Dermis blood vessel endothelial cell (primary cell): ENCODE data around the gene FAM83D. TPM values are rescaled to one million over a fixed set of nuclear protein-coding genes. Genes with fewer than 3 reads are reported as not detected.

Experiments used
- DNase-seq: peaks from one replicate; pipeline ENCODE4 v3.0.0; 2010
- total RNA-seq: library from RNA; depleted of rRNA; stranded (reverse); fragments of >200 nt; gene quantifications from 2 replicates; pipeline ENCODE4 v1.2.3, GENCODE V29; 2014

Gene FAM83D
- total RNA-seq, 1 donor from 2014 or later = 23.5 TPM

GRCh38 chr20:38895098-38895949 is 30.9 kb upstream of the FAM83D start:
- DNase-seq = no peak

DNA sequence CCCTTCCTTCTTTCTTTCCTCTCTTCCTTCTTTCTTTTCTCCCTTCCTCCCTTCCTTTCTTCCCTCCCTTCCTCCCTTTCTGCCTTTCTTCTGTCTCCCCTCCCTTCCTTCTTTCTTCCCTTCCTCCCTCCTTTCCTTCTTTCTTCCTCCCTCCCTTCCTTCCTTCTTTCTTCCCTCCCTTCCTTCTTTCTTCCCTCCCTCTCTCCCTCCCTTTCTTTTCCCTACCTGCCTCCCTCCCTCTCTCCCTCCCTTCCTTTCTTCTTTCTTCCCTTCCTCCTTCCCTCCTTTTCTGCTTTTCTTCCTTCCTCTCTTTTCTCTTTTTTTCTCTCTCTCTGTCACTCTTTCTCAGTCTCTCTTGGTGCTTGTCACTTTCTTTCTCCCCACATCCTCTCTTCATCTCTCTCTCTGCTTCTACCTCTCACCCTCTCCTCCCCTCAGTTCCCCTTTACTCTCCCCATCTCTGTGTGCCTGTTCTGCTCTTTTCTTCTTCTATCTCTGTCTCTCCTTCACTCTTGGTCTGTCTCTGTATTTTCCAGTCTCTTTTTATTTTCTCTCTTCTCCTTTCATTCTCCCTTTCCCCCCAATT is 30.1 kb upstream of the FAM83D start:
- DNase-seq = no peak

DNA sequence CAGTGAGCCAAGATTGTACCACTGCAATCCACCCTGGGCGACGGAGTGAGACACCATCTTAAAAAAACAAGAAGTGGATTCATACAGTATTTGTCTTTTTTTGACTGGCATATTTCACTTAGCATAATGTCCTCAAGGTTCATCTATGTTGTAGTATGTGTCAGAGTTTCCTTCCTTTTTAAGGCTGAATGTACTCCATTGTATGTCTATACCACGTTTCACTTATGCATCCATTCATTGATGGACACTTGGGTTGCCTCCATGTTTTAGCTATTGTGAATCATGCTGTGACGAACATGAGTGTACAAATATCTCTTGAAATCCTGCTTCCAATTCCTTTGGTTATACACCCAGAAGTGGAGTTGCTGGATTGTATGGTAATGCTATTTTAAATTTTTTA is 28.9 kb upstream of the FAM83D start:
- DNase-seq = peak; percentile 62

- DNase-seq = no peak
Observed at GRCh38 chr20:38900606-38901005, 25.6 kb upstream of the FAM83D start.

DNA sequence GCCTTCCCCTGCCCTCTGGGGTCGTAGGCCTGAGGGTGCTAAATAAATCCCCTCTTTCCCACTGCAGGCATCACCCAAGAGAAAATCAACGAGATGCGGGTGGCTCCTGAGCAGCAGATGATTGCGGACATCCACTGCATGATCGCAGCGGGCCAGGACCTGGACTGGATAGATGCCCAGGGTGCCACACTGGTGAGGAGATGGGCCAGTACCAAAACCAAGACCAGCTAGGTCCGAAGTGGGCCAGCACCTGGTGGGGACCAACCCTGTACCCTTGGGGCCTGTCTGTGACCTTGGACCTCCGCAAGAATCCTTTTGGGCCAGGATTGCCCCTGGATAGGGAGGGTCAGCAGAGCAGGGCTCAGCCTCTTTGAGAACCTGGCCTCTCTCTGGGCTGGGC is 23.6 kb upstream of the FAM83D start:
- no peak for DNase-seq

DNA sequence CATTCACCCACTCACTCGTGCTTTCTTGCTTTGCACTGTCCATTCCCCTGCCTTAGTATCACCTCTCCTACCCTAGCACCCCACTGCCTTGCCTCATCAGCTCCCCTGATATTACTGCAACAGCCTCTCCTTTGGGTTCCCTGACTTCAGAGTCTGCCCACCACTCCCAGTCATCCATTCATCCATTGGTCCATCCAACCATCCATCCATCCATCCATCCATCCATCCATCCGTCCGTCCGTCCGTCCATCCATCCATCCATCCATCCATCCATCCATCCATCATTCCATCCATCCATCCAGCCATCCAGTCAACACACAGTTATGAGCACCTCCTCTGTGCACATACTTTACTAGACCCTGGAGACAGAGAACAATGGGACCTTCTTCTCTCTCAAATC is 22.9 kb upstream of the FAM83D start:
- no peak for DNase-seq

- peak; percentile 59 for DNase-seq
Observed at GRCh38 chr20:38905375-38905774, 20.8 kb upstream of the FAM83D start.

GRCh38 chr20:38907918-38908677 is 18.1 kb upstream of the FAM83D start:
- DNase-seq = no peak

GRCh38 chr20:38915355-38915754 is 10.9 kb upstream of the FAM83D start:
- DNase-seq = no peak

- DNase-seq = no peak
Observed at GRCh38 chr20:38917657-38918056, 8.6 kb upstream of the FAM83D start.

DNA sequence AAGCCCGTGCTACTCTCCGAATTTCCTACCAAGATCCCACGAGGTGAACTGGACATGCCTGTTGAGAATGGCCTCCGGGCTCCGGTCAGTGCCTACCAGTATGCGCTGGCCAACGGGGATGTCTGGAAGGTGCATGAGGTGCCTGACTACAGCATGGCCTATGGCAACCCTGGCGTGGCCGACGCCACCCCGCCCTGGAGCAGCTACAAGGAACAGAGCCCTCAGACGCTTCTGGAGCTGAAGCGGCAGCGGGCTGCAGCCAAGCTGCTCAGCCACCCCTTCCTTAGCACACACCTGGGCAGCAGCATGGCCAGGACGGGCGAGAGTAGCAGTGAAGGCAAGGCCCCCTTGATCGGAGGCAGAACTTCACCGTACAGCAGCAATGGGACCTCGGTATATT is 8.0 kb upstream of the FAM83D start:
- no peak for DNase-seq

DNA sequence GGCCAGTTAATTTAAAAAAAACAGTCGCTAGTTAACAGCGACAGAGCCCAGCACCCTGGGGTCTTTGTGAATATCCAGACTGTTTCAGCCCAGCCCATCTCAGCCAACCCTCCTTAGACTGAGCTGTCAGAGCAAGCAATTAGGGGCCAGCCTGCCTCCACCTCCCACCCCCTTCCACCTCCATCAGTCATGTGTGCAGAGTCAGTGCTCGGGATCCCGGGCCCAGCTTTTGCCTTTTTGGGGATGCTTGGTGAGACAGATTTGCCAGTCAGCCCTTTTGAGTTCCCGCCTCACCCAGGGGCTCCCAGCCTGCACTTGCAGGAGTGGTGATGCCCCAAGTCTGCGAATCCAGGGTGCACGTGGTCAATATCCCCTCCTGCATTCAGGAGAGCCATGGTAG is 6.5 kb upstream of the FAM83D start:
- DNase-seq = no peak

- no peak for DNase-seq
Observed at GRCh38 chr20:38920411-38920810, 5.8 kb upstream of the FAM83D start.

- DNase-seq = no peak
Observed at GRCh38 chr20:38920851-38921250, 5.4 kb upstream of the FAM83D start.

DNA sequence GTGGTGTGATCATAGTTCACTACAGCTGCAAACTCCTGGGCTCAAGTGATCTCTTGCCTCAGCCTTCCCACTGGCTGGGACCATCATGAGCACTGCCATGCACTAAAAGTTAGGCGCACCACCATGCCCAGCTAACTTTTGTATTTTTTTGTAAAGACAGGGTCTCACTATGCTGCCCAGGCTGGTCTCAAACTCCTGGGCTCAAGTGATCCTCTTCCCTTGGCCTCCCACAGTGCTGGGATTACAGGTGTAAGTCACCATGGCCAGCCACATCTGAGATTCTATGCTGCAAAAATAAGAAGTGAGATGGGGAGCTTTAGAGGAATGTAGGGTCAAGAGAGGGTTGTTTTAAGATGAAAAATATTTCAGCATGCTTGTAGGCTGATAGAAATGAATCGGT is 1.5 kb upstream of the FAM83D start:
- no peak for DNase-seq

- DNase-seq = no peak
Observed at GRCh38 chr20:38926934-38927616, 858 bp downstream of the FAM83D start.

GRCh38 chr20:38927902-38928578 is 1.8 kb downstream of the FAM83D start:
- no peak for DNase-seq

DNA sequence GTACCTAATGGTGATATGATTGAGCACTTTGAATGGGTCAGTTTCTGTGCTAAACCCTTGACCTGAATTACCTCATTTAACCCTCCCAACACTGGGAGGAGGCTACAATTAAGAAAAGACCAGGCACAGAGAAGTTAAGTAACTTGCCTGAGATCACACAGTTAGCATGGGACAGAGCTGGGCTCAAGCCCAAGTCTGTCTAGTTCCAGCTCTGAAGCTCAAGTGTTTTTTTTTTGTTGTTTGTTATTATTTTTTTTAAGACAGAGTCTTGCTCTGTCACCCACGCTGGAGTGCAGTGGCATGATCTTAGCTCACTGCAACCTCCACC is 4.0 kb downstream of the FAM83D start:
- DNase-seq = no peak

GRCh38 chr20:38931984-38932383 is 5.8 kb downstream of the FAM83D start:
- DNase-seq = no peak

DNA sequence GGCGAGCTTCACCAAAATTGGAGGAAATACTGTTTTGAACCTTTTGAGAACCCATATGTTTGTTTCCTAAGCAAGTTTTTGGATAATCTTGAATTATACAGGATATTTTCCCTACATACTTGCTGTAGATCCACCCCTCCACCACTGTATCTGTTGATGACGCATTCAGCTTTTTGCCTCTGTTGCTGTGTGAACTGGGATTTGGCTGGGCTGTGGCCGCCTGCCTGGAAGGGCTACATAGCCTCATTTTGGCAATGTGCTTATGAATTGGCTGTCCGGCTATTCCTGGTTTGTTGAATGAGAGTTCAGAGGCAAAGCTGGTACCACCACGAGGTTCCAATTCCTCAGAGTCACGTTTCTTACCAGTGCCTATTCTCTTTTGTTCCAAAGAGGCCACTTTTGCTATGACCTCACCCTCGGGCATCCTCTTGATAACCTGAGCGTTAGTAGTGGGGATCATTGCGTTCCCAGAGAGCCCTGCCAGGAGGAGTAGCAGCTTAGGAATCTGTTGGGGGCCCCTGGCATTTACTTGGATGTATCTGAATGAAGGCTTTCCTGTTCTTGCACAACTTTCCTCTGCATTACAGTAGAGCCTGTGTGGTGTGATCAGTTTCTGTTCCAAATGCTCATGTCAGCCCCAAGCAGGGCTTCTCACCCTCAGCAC is 6.4 kb downstream of the FAM83D start:
- peak; percentile 56 for DNase-seq

- no peak for DNase-seq
Observed at GRCh38 chr20:38934530-38934929, 8.3 kb downstream of the FAM83D start.

GRCh38 chr20:38935285-38935684 is 9.1 kb downstream of the FAM83D start:
- DNase-seq = peak; percentile 50
